H1 (cell line): ENCODE data around the gene TADA3. TPM values are rescaled to one million over a fixed set of nuclear protein-coding genes. Genes with fewer than 3 reads are reported as not detected.
A peak's percentile ranks its signal among the peaks of the same experiment; 100 is the strongest.

Experiments used
- CTCF ChIA-PET: fragments of 300-600 bp; sonication (Branson Sonifier 250); formaldehyde crosslinking; loops from one replicate; lab custom pipeline; 2021; ENCODE audit not compliant: partially characterized antibody; lab: Charles Lee
- POLR2A ChIA-PET: fragments of 300-600 bp; sonication (Branson Sonifier 250); formaldehyde crosslinking; loops from one replicate; lab custom pipeline; 2021; ENCODE audit warnings: inconsistent platforms; ENCODE audit not compliant: partially characterized antibody; lab: Charles Lee
- DNase-seq, 2 experiments: peaks; one replicate each; pipeline versions ENCODE4 v3.0.0 to v3.0.0-alpha.2; 2010 to 2022; ENCODE audit warnings: low spot score in 2 of 2, low read depth in 1 of 2, mixed read lengths in 1 of 2
- FAIRE-seq: peaks from 2 replicates; lab custom pipeline; 2011; peaks lifted over from hg19 to GRCh38; lab: Jason Lieb, UNC
- H2AFZ ChIP-seq: 2 replicates; pipeline ENCODE4 v1.8.1; 2012; ENCODE audit warnings: low read length, inconsistent platforms
- H2AK5ac ChIP-seq: 2 replicates; pipeline ENCODE4 v1.6.1; 2013; ENCODE audit warnings: low read depth, low read length
- H2BK120ac ChIP-seq: replicated peaks from 2 replicates; pipeline ENCODE3; 2013; ENCODE audit warnings: low read depth, low read length, inconsistent platforms
- H2BK12ac ChIP-seq: 2 replicates; pipeline ENCODE4 v1.6.1; 2013; ENCODE audit warnings: low read depth, low read length
- H2BK15ac ChIP-seq: 2 replicates; pipeline ENCODE4 v1.6.1; 2013; ENCODE audit warnings: low read length
- H2BK20ac ChIP-seq: 2 replicates; pipeline ENCODE4 v1.6.1; 2013; ENCODE audit warnings: low read length
- H2BK5ac ChIP-seq: 2 replicates; pipeline ENCODE4 v1.6.1; 2013; ENCODE audit warnings: low read depth, low read length
- H3K14ac ChIP-seq: 2 replicates; pipeline ENCODE4 v1.6.1; 2013; ENCODE audit warnings: inconsistent platforms; ENCODE audit not compliant: insufficient read length
- H3K18ac ChIP-seq: 2 replicates; pipeline ENCODE4 v1.6.1; 2013; ENCODE audit warnings: low read length; ENCODE audit errors: extremely low read depth
- H3K23ac ChIP-seq: 2 replicates; pipeline ENCODE4 v1.6.1; 2013; ENCODE audit warnings: inconsistent platforms; ENCODE audit not compliant: insufficient read length
- H3K23me2 ChIP-seq: 2 replicates; pipeline ENCODE4 v1.6.1; 2013; ENCODE audit warnings: low read depth, low read length
- H3K27ac ChIP-seq: 2 replicates; pipeline ENCODE4 v1.6.1; 2011; ENCODE audit warnings: low read depth, low read length, inconsistent platforms
- H3K27me3 ChIP-seq, 4 experiments: replicated peaks in 1 of 4; 1 replicate in 1 of 4; 2 replicates in 3 of 4; pipeline versions ENCODE4 v1.6.1 to v1.8.1; 2011 to 2013; ENCODE audit warnings: low read length in 3 of 4, mild to moderate bottlenecking in 3 of 4, inconsistent platforms in 2 of 4, mixed read lengths in 2 of 4, moderate library complexity in 1 of 4; ENCODE audit not compliant: control insufficient read depth in 3 of 4, insufficient read depth in 3 of 4; ENCODE audit errors: extremely low read depth in 1 of 4
- H3K36me3 ChIP-seq, 4 experiments: 2 replicates each; pipeline versions ENCODE4 v1.6.1 to v1.8.1; 2011 to 2013; ENCODE audit warnings: mild to moderate bottlenecking in 4 of 4, low read length in 3 of 4, moderate library complexity in 2 of 4, control low read depth in 1 of 4, inconsistent platforms in 1 of 4; ENCODE audit not compliant: insufficient read depth in 4 of 4, control insufficient read depth in 2 of 4
- H3K4ac ChIP-seq: replicated peaks from 2 replicates; pipeline ENCODE3; 2013; ENCODE audit warnings: low read length, low read depth, mixed read lengths, inconsistent platforms; ENCODE audit not compliant: insufficient read length
- H3K4me1 ChIP-seq, 4 experiments: replicated peaks in 1 of 4; 1 replicate in 1 of 4; 2 replicates in 3 of 4; pipeline versions ENCODE4 v1.6.1 to v1.8.1; 2011 to 2013; ENCODE audit warnings: low read length in 3 of 4, inconsistent platforms in 2 of 4, mixed read lengths in 1 of 4; ENCODE audit not compliant: insufficient read depth in 4 of 4, control insufficient read depth in 3 of 4
- H3K4me2 ChIP-seq, 2 experiments: 2 replicates each; pipeline versions ENCODE4 v1.6.1 to v1.8.1; 2011 to 2013; ENCODE audit warnings: low read depth in 2 of 2, low read length in 2 of 2, control low read depth in 1 of 2, inconsistent platforms in 1 of 2, mild to moderate bottlenecking in 1 of 2; ENCODE audit not compliant: insufficient read depth in 1 of 2
- H3K4me3 ChIP-seq, 4 experiments: fragments of 200-600, 300-600 bp in 1 of 4; sonication (generic), shearing (Covaris generic), sonication (Bioruptor Twin) in 1 of 4; 2 replicates each; pipeline versions ENCODE4 v1.5.1 to v1.8.1; 2011 to 2016; ENCODE audit warnings: low read length in 4 of 4, low read depth in 3 of 4, control low read depth in 2 of 4, inconsistent platforms in 2 of 4, mild to moderate bottlenecking in 2 of 4, mixed read lengths in 1 of 4, moderate library complexity in 1 of 4; ENCODE audit not compliant: insufficient read depth in 2 of 4; ENCODE audit errors: extremely low read depth in 1 of 4
- H3K56ac ChIP-seq: replicated peaks from 2 replicates; pipeline ENCODE3; 2013; ENCODE audit warnings: low read depth, mild to moderate bottlenecking, mixed read lengths, low read length, inconsistent platforms; ENCODE audit not compliant: insufficient read length
- H3K79me1 ChIP-seq: 2 replicates; pipeline ENCODE4 v1.6.1; 2013; ENCODE audit warnings: low read depth, low read length, control low read depth
- H3K79me2 ChIP-seq, 2 experiments: 2 replicates each; pipeline versions ENCODE4 v1.6.1 to v1.8.1; 2012 to 2013; ENCODE audit warnings: low read length in 2 of 2, mild to moderate bottlenecking in 2 of 2, inconsistent platforms in 1 of 2; ENCODE audit not compliant: insufficient read depth in 2 of 2, control insufficient read depth in 1 of 2
- H3K9ac ChIP-seq, 4 experiments: replicated peaks in 1 of 4; 1 replicate in 1 of 4; 2 replicates in 3 of 4; pipeline versions ENCODE4 v1.6.1 to v1.8.1; 2011 to 2013; ENCODE audit warnings: low read depth in 3 of 4, low read length in 3 of 4, control low read depth in 2 of 4, mild to moderate bottlenecking in 2 of 4, moderate library complexity in 2 of 4, inconsistent platforms in 1 of 4; ENCODE audit errors: extremely low read depth in 1 of 4
- H3K9me3 ChIP-seq, 2 experiments: 2 replicates each; pipeline versions ENCODE4 v1.6.1 to v1.8.1; 2012 to 2013; ENCODE audit warnings: mild to moderate bottlenecking in 2 of 2, moderate library complexity in 2 of 2, control low read depth in 1 of 2, inconsistent platforms in 1 of 2, low read depth in 1 of 2, low read length in 1 of 2, mixed read lengths in 1 of 2; ENCODE audit not compliant: insufficient read depth in 2 of 2
- H4K20me1 ChIP-seq, 2 experiments: replicated peaks in 1 of 2; 2 replicates each; pipeline versions ENCODE3 to v1.8.1; 2011 to 2013; ENCODE audit warnings: inconsistent platforms in 2 of 2, low read length in 2 of 2, mild to moderate bottlenecking in 1 of 2; ENCODE audit not compliant: insufficient read depth in 2 of 2, control insufficient read depth in 1 of 2
- H4K5ac ChIP-seq: 2 replicates; pipeline ENCODE4 v1.6.1; 2013; ENCODE audit warnings: low read length, low read depth, mixed read lengths, inconsistent platforms; ENCODE audit not compliant: insufficient read length
- H4K8ac ChIP-seq: 2 replicates; pipeline ENCODE4 v1.8.0; 2013; ENCODE audit warnings: mild to moderate bottlenecking, moderate library complexity, low read length, inconsistent platforms; ENCODE audit not compliant: insufficient read depth; ENCODE audit errors: extremely low read depth
- H4K91ac ChIP-seq: replicated peaks from 2 replicates; pipeline ENCODE3; 2013; ENCODE audit warnings: low read length, mixed read lengths, inconsistent platforms; ENCODE audit not compliant: insufficient read length
- KDM1A ChIP-seq: fragments of 200-600, 300-600 bp; sonication (generic); IDR thresholded peaks from 2 replicates; pipeline ENCODE4 v1.7.1; 2016; ENCODE audit warnings: mild to moderate bottlenecking, low read length, borderline replicate concordance
- YY1 ChIP-seq: IDR thresholded peaks from 2 replicates; pipeline ENCODE4 v1.6.1; 2011; ENCODE audit warnings: low read depth, mild to moderate bottlenecking, low read length
- WGBS, 2 experiments: shearing (Covaris generic) in 1 of 2; methylation state at CpG; one replicate each; pipeline versions ENCODE4 v1.1.6 to v1.1.7; 2013 to 2015; ENCODE audit warnings: low lambda C conversion rate in 2 of 2, mixed read lengths in 2 of 2, inconsistent platforms in 1 of 2, low coverage in 1 of 2, missing lambda C conversion rate in 1 of 2; ENCODE audit not compliant: insufficient replicate concordance in 2 of 2, insufficient coverage in 1 of 2, insufficient read length in 1 of 2; ENCODE audit errors: extremely low coverage in 1 of 2, missing lambda C conversion rate in 1 of 2; 5-methylcytosine and 5-hydroxymethylcytosine counted together
- polyA plus RNA-seq, 7 experiments: library from polyadenylated mRNA; depleted of rRNA in 3 of 7; stranded (reverse) in 5 of 7; unstranded in 2 of 7; fragments of >200 nt in 5 of 7; fragments of 200-250 nt in 2 of 7; gene quantifications; 1 replicate in 5 of 7; 2 replicates in 1 of 7; 4 replicates in 1 of 7; pipeline versions ENCODE4 v1.2.1 to v1.2.3, GENCODE V29; 2011 to 2013; ENCODE audit warnings: missing spikeins in 2 of 7, mixed read lengths in 2 of 7
- total RNA-seq: library from RNA; stranded (reverse); fragmentation: NEBNext Ultra II Directional; extraction: Animal tissue kit (Norgen Biotek cat#: 25700); gene quantifications from 2 replicates; pipeline ENCODE4 v1.2.1, GENCODE V29; 2021

Gene TADA3
- total and polyA plus RNA-seq, 2 of the 8 experiments (the other 6 are each of a cell fraction or from before 2014, with no cell fraction given), result 43.4 to 50.3 TPM

- H3K79me1 ChIP-seq, result no peaks in the 10 kb centered on the region
- H2AFZ ChIP-seq, result no peak overlapping the region
- no peak overlapping the region for H3K27ac ChIP-seq
- H2AK5ac ChIP-seq, result no peak overlapping the region
- no peaks in the 10 kb centered on the region for H3K36me3 ChIP-seq
- no peak overlapping the region for H2BK12ac ChIP-seq
- H4K91ac ChIP-seq, result no peak overlapping the region
- POLR2A ChIA-PET, result interaction anchor here (0.8 to 1.4 kb wide), 5 partner anchors 12 to 117 kb away, joined by 3 to 5 read pairs (median 3); no protein-coding TSS in a partner anchor
- no peaks in the 10 kb centered on the region for H3K27me3 ChIP-seq
- no peak overlapping the region for H3K14ac ChIP-seq
- peaks cover 0 to under 1% of the 10 kb centered on the region in 2 experiments for H4K20me1 ChIP-seq
- H3K23ac ChIP-seq, result no peak overlapping the region
- 91% methylated on average over 17 of the region's 17 CpGs; no CpG with 5 or more reads in 1 of the 2 experiments for WGBS, 2 experiments
- no peak overlapping the region for H2BK15ac ChIP-seq
- no peak overlapping the region for H4K5ac ChIP-seq
- FAIRE-seq (no peak), DNase-seq (no peak)
- TF ChIP-seq YY1 (no peak), KDM1A (peak; percentile 33; the same call in 1 of the 2 replicates)
- no peaks in the 10 kb centered on the region for H3K79me2 ChIP-seq
- 0 out of 2 replicates have a peak overlapping the region, but pooled peaks have one; percentile 41 for H4K8ac ChIP-seq
- no peak overlapping the region for H2BK20ac ChIP-seq
- H2BK120ac ChIP-seq, result no peak overlapping the region
- peaks cover 0 to 5% (median 2%) of the 10 kb centered on the region in 4 experiments; a peak in 2 of 7 replicates for H3K4me1 ChIP-seq
- CTCF ChIA-PET, result interaction anchor here (0.6 to 7.9 kb wide), 17 partner anchors 7 to 519 kb away, joined by 3 to 74 read pairs (median 4); partner anchors contain the start of gene CIDEC
- peak overlapping the region; percentile 87 for H3K4ac ChIP-seq
- H3K23me2 ChIP-seq, result no peaks in the 10 kb centered on the region
- no peak overlapping the region for H3K4me2 ChIP-seq
- H2BK5ac ChIP-seq, result no peak overlapping the region
- H3K9me3 ChIP-seq, result no peaks in the 10 kb centered on the region
- no peak overlapping the region for H3K4me3 ChIP-seq
- no peak overlapping the region for H3K9ac ChIP-seq
- no peak overlapping the region for H3K56ac ChIP-seq
- H3K18ac ChIP-seq, result no peak overlapping the region
Measured at GRCh38 chr3:9828801-9829755, 36.8 kb upstream of the TADA3 start.
